ENCODE results near the gene TNFRSF19.

- TF ChIP-seq POLR2A (IDR thresholded peaks at IDR 0.05; ENCODE audit: control extremely low read depth in 1 of 2, low read depth in 2 of 2, low read length in 2 of 2) (no peak), CTCF (IDR thresholded peaks at IDR 0.05; ENCODE audit: control extremely low read depth in 1 of 3, insufficient read depth in 1 of 3, low read depth in 1 of 3, low read length in 3 of 3) (no peak), EZH2 (IDR thresholded peaks at IDR 0.05; ENCODE audit: low read depth, low read length, severe bottlenecking) (no peak), JUN (IDR thresholded peaks at IDR 0.05; ENCODE audit: low read depth, low read length) (no peak), EP300 (IDR thresholded peaks at IDR 0.05; ENCODE audit: borderline replicate concordance in 1 of 2, low read depth in 2 of 2, low read length in 2 of 2) (no peak), EGR1 (IDR thresholded peaks at IDR 0.05; ENCODE audit: borderline replicate concordance, low read depth, low read length) (no peak), NRF1 (IDR thresholded peaks at IDR 0.05; ENCODE audit: low read depth, low read length) (no peak), GTF2F1 (IDR thresholded peaks at IDR 0.05; ENCODE audit: borderline replicate concordance, low read depth, low read length) (no peak), BRCA1 (IDR thresholded peaks at IDR 0.05; ENCODE audit: low read depth, low read length) (no peak), TBP (IDR thresholded peaks at IDR 0.05; ENCODE audit: low read depth, low read length) (no peak), MAX (IDR thresholded peaks at IDR 0.05) (no peak), CREB1 (IDR thresholded peaks at IDR 0.05) (no peak), POLR2AphosphoS5 (IDR thresholded peaks at IDR 0.05; ENCODE audit: low read depth, low read length) (no peak)
These were observed 13.3 kb downstream of the TNFRSF19 start for GRCh38 chr13:23583491-23583890.
